Endothelial cell of umbilical vein (primary cell): ENCODE measurements around the gene HNRNPLL. TPM values are rescaled to one million over a fixed set of nuclear protein-coding genes. Genes with fewer than 3 reads are reported as not detected.

ENCODE experiments used
- BruUV-seq: library from RNA; stranded (reverse); fragments of 400-500 nt; replicated peaks from 2 replicates; lab custom pipeline; 2021; lab: Mats Ljungman, UMichigan
- CTCF ChIA-PET: fragments of 300-600, 350-600 bp; sonication (Branson Sonifier 250); formaldehyde crosslinking; loops from one replicate; lab custom pipeline; 2021; ENCODE audit warnings: antibody characterized with exemption, inconsistent platforms; lab: Charles Lee
- POLR2A ChIA-PET: fragments of 300-600, 350-600 bp; sonication (Branson Sonifier 250); formaldehyde crosslinking; loops from one replicate; lab custom pipeline; 2021; ENCODE audit warnings: antibody characterized with exemption, inconsistent platforms; lab: Charles Lee
- DNase-seq: peaks from one replicate; pipeline ENCODE4 v3.0.0-alpha.2; 2011; ENCODE audit warnings: low read depth, low spot score
- FAIRE-seq: peaks from 2 replicates; lab custom pipeline; 2011; peaks lifted over from hg19 to GRCh38; lab: Jason Lieb, UNC
- H2AFZ ChIP-seq: 2 replicates; pipeline ENCODE4 v1.6.0; 2012; ENCODE audit warnings: low read depth, low read length, control low read depth, inconsistent platforms
- H3K27ac ChIP-seq: 2 replicates; pipeline ENCODE4 v1.5.1; 2011; ENCODE audit warnings: low read depth, mild to moderate bottlenecking, control low read depth, low read length, moderate library complexity; ENCODE audit not compliant: insufficient read depth
- H3K27me3 ChIP-seq, 2 experiments: 2 replicates each; pipeline versions ENCODE4 v1.6.0 to v1.6.1; 2011; ENCODE audit warnings: low read length in 2 of 2, mixed read lengths in 1 of 2; ENCODE audit not compliant: control insufficient read depth in 2 of 2, insufficient read depth in 2 of 2
- H3K36me3 ChIP-seq, 2 experiments: 2 replicates in 1 of 2; 3 replicates in 1 of 2; pipeline ENCODE4 v1.5.1; 2011; ENCODE audit warnings: low read length in 2 of 2, mild to moderate bottlenecking in 1 of 2, moderate library complexity in 1 of 2; ENCODE audit not compliant: control insufficient read depth in 2 of 2, insufficient read depth in 2 of 2; ENCODE audit errors: extremely low read depth in 1 of 2
- H3K4me1 ChIP-seq: 3 replicates; pipeline ENCODE4 v1.5.1; 2011; ENCODE audit warnings: mild to moderate bottlenecking, low read length; ENCODE audit not compliant: control insufficient read depth, insufficient read depth; ENCODE audit errors: extremely low read depth
- H3K4me2 ChIP-seq: 2 replicates; pipeline ENCODE4 v1.6.1; 2011; ENCODE audit warnings: low read length, control low read depth, mixed read lengths; ENCODE audit not compliant: insufficient read depth
- H3K4me3 ChIP-seq, 3 experiments: fragments of 200-600 bp in 1 of 3; sonication (generic), shearing (Covaris generic) in 1 of 3; replicated peaks in 1 of 3; 2 replicates each; pipeline ENCODE4 v1.5.1; 2011 to 2016; ENCODE audit warnings: control low read depth in 3 of 3, low read length in 3 of 3, mild to moderate bottlenecking in 2 of 3, inconsistent platforms in 1 of 3, low read depth in 1 of 3, moderate library complexity in 1 of 3; ENCODE audit not compliant: insufficient read depth in 1 of 3
- H3K79me2 ChIP-seq: 2 replicates; pipeline ENCODE4 v1.6.0; 2012; ENCODE audit warnings: low read length, inconsistent platforms; ENCODE audit not compliant: control insufficient read depth, insufficient read depth
- H3K9ac ChIP-seq: replicated peaks from 2 replicates; pipeline ENCODE3; 2011; ENCODE audit warnings: low read length, control low read depth; ENCODE audit not compliant: insufficient read depth; ENCODE audit errors: extremely low read depth
- H3K9me1 ChIP-seq: replicated peaks from 3 replicates; pipeline ENCODE4 v1.6.0; 2011; ENCODE audit warnings: mild to moderate bottlenecking, low read length; ENCODE audit not compliant: control insufficient read depth, insufficient read depth; ENCODE audit errors: extremely low read depth
- H3K9me3 ChIP-seq: replicated peaks from 2 replicates; pipeline ENCODE4 v1.5.1; 2012; ENCODE audit warnings: low read length, inconsistent platforms; ENCODE audit not compliant: control insufficient read depth, insufficient read depth
- H4K20me1 ChIP-seq: replicated peaks from 2 replicates; pipeline ENCODE3; 2011; ENCODE audit warnings: mild to moderate bottlenecking, low read length; ENCODE audit not compliant: control insufficient read depth, insufficient read depth; ENCODE audit errors: extremely low read depth
- CTCF ChIP-seq, 2 donors: IDR thresholded peaks; 1 replicate in 1 of 2; 2 replicates in 1 of 2; pipeline ENCODE4 v1.5.1; 2011; ENCODE audit warnings: low read length in 2 of 2, mild to moderate bottlenecking in 2 of 2, moderate library complexity in 2 of 2, control low read depth in 1 of 2, inconsistent platforms in 1 of 2, low read depth in 1 of 2; ENCODE audit not compliant: insufficient read depth in 1 of 2; ENCODE audit errors: extremely low read depth in 1 of 2
- EZH2 ChIP-seq: IDR thresholded peaks from 2 replicates; pipeline ENCODE4 v1.6.1; 2012; ENCODE audit warnings: borderline replicate concordance, low read depth, mild to moderate bottlenecking, moderate library complexity, low read length, inconsistent platforms; ENCODE audit not compliant: severe bottlenecking
- FOS ChIP-seq: IDR thresholded peaks from 2 replicates; pipeline ENCODE4 v1.6.1; 2011; ENCODE audit warnings: mild to moderate bottlenecking, low read length, moderate library complexity, borderline replicate concordance; ENCODE audit not compliant: insufficient read depth
- GATA2 ChIP-seq: IDR thresholded peaks from 2 replicates; pipeline ENCODE4 v1.7.0; 2011; ENCODE audit warnings: low read depth, mild to moderate bottlenecking, moderate library complexity, mixed read lengths, low read length; ENCODE audit not compliant: insufficient read length, insufficient read depth
- JUN ChIP-seq: IDR thresholded peaks from 2 replicates; pipeline ENCODE4 v1.6.1; 2011; ENCODE audit warnings: borderline replicate concordance, low read depth; ENCODE audit not compliant: insufficient read length, insufficient read depth
- MAX ChIP-seq: IDR thresholded peaks from 2 replicates; pipeline ENCODE4 v1.6.1; 2011; ENCODE audit not compliant: insufficient read depth, insufficient read length
- MYC ChIP-seq: IDR thresholded peaks from one replicate; pipeline ENCODE4 v1.6.1; 2011; ENCODE audit warnings: mild to moderate bottlenecking, low read depth, low read length
- POLR2A ChIP-seq: IDR thresholded peaks from 2 replicates; pipeline ENCODE4 v1.6.1; 2012; ENCODE audit warnings: low read depth, mild to moderate bottlenecking, control low read depth, low read length
- POLR2AphosphoS5 ChIP-seq: IDR thresholded peaks from 2 replicates; pipeline ENCODE4 v1.6.1; 2012; ENCODE audit warnings: low read depth, mild to moderate bottlenecking, control low read depth, low read length, moderate library complexity; ENCODE audit not compliant: insufficient read depth
- dilution Hi-C: fragments of 300-500 bp; cut with MboI; formaldehyde crosslinking; loops from one replicate; pipeline ENCODE4 v1.15.0; 2019; ENCODE audit warnings: low sequenced_read_pairs; ENCODE audit not compliant: extremely low pct_ligation_motif_present
- intact Hi-C: fragments of 100-400 bp; cut with micrococcal nuclease; formaldehyde crosslinking; loops from one replicate; pipeline ENCODE4 v1.10.0; 2022
- polyA plus RNA-seq, 4 experiments: library from polyadenylated mRNA; depleted of rRNA in 3 of 4; stranded (reverse) in 3 of 4; unstranded in 1 of 4; fragments of >200 nt; gene quantifications; 2 replicates each; pipeline versions ENCODE4 v1.2.1 to v1.2.3, GENCODE V29; 2011 to 2012; ENCODE audit warnings: missing spikeins in 1 of 4
- total RNA-seq: library from RNA; stranded (reverse); gene quantifications from 2 replicates; pipeline ENCODE4 v1.2.3, GENCODE V29; 2021

Gene HNRNPLL
- total and polyA plus RNA-seq, 2 donors (not counting 3 experiments of a cell fraction or from before 2014, with no cell fraction given) = 19.8 to 56.2 TPM

- Histone ChIP-seq H3K9me1 (no peaks in the 10 kb centered on the region), H2AFZ (no peak overlapping the region), H3K36me3 (no peaks in the 10 kb centered on the region), H3K27ac (no peak overlapping the region), H3K9ac (no peak overlapping the region), H3K27me3 (no peaks in the 10 kb centered on the region), H3K4me2 (no peak overlapping the region), H3K9me3 (no peaks in the 10 kb centered on the region), H3K79me2 (no peaks in the 10 kb centered on the region), H4K20me1 (no peaks in the 10 kb centered on the region), H3K4me1 (no peaks in the 10 kb centered on the region), H3K4me3 (no peak overlapping the region)
- FAIRE-seq = no peak
- ChIA-PET POLR2A (no interaction called here), CTCF (no interaction called here)
- dilution Hi-C loops = no loop called here
- no TSS peak for BruUV-seq
- TF ChIP-seq POLR2AphosphoS5 (no peak), POLR2A (no peak), MYC (no peak), MAX (no peak), FOS (no peak), GATA2 (no peak), EZH2 (no peak), JUN (no peak), CTCF (IDR thresholded peaks at IDR 0.05; ENCODE audit: extremely low read depth in 1 of 2, insufficient read depth in 1 of 2, low read depth in 1 of 2, low read length in 2 of 2) (no peak)
- no peak for DNase-seq
- intact Hi-C loops = no loop called here
Measured at GRCh38 chr2:38636069-38636468, 33.3 kb upstream of the HNRNPLL start.
